Nucleus accumbens (tissue), 56 donors: ENCODE data around the gene DNHD1.

Experiments used
- DNase-seq, 56 donors: peaks; one replicate each; lab custom pipeline; 2025; lab: John Stamatoyannopoulos, UW

Gene DNHD1

DNA sequence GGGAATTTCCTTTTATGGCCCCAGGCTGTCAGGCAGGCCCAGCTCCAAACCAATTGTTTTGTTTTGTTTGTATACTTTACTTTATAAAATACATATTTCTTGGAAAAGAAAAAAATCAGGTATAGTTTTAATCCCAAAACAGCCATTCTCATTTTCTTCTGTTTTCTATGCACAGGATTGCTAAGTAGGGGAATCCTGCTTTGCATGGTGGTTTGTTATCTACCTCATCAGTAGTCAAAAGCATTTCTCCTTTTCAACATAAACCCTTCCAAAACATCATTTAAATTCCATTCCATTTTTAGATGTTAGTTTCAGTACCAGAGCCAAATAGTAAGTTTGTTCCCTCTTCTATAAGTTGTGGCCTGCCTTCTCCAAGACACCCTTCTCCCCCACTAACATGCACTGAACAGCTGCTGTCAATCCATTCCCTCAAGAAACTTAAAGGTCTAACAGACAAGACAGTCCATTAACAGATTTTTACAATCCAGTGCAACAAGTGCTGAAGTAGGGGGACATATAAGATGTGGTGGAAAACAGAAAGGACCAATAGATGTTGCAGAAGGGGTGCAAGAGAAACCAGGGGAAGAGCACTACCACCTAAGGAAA is 110.2 kb downstream of the DNHD1 start:
- DNase-seq = no peak

DNA sequence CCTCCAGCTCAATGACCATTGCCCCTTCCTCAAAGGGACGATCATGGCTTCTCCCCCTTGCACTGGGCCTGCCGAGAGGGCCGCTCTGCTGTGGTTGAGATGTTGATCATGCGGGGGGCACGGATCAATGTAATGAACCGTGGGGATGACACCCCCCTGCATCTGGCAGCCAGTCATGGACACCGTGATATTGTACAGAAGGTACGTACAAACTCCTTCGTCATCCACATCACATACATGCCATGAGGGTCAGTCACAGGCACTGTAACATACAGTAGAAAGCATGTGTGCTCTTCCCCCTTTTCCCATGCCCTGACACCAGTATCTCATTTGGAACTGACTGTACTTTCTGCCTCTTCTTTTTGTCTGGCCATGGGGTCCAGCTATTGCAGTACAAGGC is 110.9 kb downstream of the DNHD1 start:
- no peak for DNase-seq

DNA sequence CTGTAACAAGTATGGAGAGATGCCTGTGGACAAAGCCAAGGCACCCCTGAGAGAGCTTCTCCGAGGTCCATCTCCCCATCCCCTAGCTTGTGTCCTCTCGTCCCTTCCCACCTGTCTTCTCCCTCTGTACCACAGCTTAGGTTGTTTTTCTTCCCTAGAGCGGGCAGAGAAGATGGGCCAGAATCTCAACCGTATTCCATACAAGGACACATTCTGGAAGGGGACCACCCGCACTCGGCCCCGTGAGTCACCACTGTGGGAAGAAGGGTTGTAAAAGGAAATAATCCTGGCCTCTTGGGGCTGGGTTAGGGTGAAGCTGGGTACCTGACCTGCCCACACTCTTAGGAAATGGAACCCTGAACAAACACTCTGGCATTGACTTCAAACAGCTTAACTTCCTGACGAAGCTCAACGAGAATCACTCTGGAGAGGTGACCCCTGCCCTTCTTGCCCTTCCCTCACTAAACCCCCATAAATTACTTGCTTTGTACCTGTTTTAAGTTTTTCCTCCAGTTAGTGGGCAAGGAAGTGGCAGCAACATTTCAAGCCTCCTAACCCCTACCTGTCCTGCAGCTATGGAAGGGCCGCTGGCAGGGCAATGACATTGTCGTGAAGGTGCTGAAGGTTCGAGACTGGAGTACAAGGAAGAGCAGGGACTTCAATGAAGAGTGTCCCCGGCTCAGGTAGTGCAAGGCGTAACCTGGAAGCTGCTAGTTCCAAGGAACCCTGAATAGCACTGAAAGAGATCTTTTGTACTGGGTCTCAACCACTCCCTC is 111.8 kb downstream of the DNHD1 start:
- no peak for DNase-seq

DNA sequence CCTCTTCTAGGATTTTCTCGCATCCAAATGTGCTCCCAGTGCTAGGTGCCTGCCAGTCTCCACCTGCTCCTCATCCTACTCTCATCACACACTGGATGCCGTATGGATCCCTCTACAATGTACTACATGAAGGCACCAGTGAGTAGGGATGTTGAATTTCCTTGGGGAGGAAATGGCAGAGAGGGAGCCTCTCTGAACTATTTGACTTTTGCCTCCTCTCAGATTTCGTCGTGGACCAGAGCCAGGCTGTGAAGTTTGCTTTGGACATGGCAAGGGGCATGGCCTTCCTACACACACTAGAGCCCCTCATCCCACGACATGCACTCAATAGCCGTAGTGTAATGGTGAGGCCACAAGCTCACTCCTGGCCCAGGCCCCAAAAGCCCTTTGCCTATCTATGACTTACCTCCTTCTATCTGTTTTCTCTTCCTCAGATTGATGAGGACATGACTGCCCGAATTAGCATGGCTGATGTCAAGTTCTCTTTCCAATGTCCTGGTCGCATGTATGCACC is 112.5 kb downstream of the DNHD1 start:
- DNase-seq = no peak

DNA sequence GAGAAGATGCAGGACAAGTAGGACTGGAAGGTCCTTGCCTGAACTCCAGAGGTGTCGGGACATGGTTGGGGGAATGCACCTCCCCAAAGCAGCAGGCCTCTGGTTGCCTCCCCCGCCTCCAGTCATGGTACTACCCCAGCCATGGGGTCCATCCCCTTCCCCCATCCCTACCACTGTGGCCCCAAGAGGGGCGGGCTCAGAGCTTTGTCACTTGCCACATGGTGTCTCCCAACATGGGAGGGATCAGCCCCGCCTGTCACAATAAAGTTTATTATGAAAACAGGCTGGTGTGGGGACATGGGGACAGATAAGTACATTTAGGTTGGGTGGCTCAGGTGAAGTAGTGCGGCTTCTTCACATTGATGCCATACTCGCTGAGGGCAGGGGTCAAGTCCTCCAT is 113.5 kb downstream of the DNHD1 start:
- no peak for DNase-seq

DNA sequence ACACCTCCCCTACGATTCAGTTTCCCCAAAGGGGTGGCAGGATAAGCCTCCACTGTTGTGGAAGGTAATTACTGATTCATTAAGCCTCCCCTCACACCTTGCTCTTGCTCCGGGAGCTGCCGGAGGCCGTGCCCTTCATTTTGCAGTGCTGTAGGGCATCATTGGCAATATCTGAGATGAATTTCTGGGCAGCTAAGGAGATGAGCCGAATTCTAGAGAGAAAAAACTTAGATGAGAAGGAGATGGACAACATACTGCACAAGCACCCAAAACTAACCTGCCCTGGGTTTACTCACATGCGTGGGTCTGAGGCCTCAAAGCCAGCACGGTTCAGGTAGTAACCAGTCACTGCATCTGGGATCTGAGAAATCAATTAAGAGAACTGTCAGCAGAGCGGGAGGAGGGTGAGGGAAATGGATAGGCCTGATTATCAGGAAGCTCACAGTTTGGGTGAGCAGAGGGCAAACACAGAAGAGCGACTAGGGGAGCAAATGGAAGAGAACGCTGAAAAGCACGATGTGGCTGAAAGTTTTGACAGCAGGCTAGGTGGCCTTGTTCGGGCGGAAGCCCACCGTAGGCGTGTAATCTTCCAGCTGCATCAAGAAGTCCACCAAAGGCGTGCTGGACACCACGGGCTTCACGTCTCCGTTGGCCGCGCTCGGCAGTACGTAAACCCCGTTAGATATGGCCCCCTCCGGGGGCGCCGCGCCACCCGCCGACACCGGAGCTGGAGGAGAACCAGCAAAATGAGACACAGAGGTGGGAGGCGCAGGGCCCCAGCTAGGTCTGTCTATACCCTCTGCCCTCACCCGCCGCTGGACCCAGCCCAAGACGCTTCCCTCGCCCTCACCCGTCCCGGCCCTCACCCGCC is 114.2 kb downstream of the DNHD1 start:
- peak in 16 of 56 donors; percentile 19 to 80 (median 53) for DNase-seq

DNA sequence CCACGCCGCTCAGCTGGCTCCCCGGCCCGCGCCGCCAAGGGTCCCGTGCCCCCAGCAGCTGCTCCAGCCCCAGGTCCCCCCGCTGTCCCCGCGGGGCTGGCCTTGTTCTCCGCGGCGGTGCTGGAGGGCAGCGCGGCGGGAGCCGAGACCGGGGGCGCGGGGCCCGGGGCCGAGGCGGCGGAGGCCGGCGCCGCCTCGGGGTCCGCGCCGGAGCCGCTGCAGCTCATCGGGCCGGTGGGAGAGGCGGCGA is 114.8 kb downstream of the DNHD1 start:
- peak in 1 of 56 donors; percentile 55 for DNase-seq

DNA sequence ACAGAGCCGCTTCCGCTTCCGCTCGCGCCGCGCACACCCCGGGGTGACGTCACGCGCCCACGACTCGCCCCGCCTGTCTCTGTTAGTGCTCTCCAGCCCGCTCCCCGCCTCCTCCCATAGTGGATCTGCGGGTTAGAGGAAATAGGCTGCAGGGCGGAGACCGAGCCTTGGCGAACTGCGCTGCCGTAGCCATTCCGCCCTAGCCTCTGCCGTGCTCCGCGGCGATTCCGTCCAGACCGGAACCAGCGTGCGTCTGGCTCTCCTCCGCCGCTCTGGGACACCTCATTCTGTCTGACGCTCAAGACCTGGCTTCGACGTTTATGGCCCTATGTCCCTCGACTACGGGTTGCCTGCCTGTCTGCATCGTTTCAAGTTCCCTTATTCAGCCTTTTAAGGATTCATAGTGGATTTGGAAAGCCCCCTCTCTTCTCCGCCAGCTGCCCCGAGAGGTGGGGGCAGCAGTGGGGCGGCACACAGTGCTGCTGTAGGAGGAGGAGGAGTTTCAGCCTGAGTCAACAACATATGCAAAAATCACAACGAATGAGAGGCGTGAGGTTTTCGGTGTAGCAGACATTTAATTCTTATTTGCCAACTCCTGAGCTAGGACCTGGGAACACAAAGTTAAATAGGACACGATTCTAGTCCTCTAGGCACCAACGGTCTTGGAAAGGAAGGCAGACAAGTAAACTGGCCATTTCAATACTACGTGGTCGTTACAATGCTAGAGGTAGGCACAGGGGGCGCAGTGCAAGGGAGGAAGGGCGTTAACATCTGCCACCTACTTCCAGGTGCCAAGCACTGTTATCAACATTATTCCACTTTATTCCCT is 115.3 kb downstream of the DNHD1 start, which contains the start of gene TAF10:
Gene TAF10, minus strand, starts transcription at position 4 of the 829 bp plus-strand sequence. CDS start 27 bp downstream, outside the sequence.
- DNase-seq = peak; percentile 33 to 98 (median 90)

DNA sequence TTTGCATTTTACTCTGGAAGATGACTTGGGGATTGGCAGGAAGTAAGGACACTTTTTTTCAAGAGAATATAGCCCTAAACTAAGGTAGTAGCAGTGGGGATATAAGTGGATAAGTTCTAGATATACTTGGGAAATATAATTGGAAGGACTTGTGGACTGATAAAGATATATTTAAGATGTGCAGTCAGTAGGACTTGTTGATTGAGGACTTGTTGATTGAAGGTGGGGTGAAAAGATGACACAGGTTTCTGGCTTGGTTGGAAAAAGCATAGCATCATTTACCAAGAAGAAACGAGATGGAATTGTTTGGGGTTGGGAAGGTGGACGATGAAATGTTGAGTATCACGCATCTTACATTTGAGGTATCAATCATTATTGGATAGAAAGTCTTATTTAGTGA is 116.4 kb downstream of the DNHD1 start:
- no peak for DNase-seq

DNA sequence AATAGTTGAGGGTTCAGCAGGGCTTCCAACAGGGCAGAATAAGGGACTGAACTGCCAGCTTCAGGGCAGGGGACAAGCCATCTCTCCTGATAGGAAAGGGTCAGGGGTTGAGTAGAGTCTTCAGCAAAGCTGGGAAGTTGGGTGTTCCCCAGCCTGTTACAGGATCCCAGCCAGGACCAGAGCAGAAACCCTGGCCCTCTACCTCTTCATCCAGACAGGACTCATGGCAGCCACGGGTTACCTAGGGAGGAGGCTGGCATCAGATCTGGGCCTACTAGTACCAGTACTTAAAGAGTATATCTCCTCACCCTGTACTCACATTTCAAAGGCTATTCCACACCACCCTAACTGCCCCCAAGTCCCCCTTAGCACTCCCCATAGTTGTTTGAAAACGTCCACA is 117.4 kb downstream of the DNHD1 start:
- no peak for DNase-seq

DNA sequence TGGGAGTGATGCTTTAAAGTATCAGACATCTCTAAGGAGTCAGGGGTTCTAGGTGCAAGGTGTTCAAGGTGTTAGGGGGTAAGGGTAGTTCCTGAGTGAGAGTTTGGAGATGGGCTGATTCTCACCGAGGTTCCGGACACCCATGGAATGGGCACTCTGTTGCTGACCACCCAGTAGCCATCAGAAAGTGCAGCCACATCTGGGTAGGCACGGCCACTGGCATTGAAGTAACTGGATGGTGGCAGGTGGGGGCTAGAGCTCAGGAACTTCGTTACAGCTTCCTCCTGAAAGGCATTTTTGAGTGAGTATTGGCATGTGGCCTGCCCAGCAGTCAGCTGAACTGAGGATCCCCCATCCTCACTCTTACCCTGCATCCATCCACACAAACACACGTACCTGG is 118.0 kb downstream of the DNHD1 start:
- no peak for DNase-seq

DNA sequence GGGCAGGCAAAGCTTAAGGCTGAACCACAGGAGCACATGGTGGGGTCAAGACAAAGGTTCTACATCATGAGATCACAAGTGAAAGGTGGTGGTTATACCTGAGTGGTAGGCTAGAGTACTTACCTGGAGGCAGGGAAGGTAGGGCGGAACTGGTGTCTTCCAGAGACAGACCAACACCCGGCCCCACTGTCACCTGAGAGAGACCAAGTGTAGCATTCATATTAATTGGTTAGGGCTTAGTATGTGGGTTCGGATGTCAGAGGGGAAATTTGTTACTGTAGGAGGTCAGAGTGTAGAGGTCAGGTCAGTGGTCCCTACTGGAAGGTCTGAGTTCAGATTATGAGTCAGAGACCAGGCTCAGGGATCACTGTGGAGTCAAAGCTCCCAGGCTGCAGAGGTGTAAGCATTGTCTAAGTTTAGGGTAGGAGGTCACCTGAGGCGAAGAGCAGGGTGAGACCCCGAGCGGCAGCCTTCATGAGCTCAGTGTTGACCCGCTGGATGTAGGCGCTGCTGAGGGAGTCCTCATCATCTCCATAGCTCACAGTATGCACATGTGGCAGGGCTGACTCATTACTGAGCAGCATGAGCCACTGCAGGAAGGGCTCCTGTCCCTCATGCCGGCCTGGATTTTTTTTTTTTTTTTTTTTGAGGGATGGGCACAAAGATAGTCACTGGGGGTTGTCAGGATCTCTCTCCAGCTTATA is 119.0 kb downstream of the DNHD1 start:
- DNase-seq = no peak

DNA sequence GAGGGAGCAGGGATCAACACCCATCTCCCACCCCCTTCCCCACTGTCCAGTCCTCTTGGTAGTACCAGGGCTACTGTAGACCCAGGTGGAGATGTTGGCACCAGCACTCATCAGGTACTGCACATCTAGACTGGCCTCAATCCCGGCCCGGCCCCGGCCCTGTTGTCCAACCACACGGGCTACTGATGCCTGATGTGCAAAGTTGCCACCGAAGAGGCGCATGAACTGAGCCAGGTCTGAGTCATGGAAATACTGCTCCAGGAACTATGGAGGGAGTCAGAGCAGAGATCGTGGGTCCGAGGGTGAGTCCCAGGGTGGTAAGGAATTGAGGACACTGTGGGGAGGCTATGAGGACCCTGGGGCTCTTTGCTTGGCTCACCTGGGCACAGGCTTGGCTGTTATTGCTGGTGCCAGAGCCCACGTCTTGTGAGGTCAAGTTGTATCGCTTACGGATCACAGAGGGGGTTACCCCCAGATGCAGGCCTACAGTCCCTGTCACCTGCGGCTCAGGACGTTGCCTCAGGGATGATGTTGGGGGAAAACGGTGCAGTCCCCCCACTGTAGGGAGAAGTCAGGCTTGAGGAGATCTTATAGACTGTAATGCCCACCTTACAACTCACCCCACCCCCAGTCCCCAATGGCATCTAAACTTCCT is 119.6 kb downstream of the DNHD1 start:
- DNase-seq = no peak

DNA sequence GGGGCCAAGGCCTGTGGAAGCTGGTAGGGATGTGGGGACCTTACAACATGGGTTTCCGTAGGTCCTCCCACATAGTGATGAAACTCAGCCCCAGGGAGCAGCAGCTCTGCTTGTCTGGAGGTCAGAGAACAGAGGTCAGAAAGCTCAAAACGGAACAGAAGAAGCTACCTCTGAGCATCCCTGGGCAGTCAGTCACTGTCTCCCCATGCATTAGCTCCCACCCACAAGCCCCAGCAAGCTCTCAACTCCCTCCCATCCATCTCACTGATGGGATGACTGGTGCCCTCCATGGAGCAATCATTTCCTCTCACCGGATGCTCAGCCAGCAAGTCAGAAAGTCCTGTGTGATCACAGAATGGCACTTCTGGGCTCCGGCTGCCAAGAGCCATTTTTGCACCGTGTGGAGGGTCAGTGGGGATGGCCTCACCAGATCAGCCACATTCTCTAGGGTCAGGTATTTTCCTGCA is 120.3 kb downstream of the DNHD1 start:
- no peak for DNase-seq

DNA sequence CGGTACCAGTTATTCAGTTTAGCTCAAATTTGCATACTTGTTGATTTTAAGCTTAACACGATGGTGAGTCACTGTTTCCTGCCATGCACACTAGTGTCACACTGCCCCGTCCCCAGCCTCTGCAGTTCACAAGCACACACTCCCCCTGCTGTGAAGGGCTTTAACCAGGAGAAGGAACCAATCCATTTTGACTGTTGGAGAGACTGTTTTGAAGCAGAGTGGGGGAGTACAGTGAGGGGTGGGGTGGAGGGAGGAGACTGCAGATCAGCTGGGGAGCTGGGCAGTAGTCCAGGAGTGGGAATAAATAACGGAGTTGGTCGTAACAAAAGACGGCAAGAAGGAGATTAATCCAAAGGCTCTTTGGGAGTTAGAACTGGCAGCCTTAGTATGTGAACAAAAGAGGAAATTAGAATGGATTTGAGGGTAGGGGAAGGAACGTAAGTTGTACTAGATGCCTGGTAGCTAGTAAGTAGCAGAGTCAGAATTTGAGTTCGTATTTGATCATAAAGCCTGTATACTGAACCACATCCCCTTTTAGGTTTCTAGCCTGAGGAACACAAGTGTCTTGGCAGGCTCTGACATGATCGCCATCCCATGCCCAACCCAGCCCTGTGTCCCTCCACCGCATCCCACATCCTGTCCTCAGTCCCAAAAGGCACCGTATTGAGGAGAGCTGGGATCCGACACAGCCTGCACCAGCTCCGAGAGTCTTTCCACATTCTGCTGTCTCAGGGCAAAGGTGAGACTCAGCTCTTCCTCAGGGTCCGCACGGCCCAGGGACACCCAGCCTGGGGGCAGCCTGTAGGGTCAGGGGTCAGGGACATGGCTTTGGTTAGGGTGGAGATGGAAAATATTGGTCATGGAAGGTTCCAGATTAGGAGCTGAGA is 121.3 kb downstream of the DNHD1 start:
- DNase-seq = peak in 42 of 56 donors; percentile 15 to 84 (median 44)

DNA sequence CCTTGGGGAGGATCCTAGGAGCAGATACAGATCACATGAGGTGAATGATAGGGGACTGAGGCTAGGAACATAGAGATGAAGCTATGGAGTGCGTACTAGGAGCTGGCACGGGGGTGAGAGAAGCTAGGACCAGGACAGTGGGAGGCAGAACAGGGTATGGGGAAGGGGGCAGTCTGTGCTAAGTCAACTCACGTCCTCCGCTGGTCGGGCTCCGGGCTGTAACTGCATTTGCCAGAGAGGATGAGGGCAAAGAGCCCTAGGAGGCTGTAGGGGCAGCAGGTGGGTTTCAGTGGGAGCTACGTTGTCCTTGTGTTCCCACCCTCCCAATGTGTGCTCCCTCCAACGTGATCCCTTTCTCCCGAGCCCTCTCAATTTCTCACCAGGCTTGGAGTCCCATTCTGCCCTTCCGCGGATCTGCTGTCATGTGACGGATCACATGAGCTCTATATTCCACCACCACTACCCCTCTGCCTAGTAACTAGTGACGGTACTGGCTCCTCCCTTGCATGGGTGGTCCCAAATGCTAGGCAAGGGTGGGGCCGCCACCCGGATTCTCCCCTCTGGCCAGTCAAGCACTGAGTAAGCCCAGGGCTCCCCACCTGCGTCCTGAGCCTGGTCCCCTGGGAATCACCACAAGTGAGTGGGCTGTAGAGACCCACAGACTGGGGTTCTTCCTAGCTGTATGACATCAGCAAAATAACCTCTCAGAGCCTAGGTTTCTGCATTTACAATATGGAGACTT is 122.1 kb downstream of the DNHD1 start, which contains the start of gene TPP1:
Gene TPP1, minus strand, starts transcription at position 419 of the 742 bp plus-strand sequence. Its CDS starts 22 bp downstream, at position 397.
- DNase-seq = peak; percentile 50 to 98 (median 92)

DNA sequence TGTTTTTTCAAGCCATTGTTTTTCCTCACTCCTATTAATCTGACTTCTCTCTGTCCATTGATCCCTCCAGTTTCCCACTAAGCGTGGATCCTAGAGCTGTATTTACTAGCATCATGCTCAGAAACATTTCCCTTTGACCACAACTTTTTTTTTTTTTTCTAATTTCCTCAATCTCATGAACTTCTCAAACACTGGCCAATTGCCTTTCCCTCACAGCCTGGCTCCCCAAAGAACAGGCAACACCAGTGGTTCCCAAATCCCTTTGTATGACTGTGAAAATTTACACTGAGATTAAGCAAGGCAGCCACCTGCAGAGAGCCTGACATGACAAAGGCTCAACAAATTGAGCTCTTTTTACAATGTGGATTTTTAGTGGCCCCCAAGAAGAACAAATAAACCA is 123.6 kb downstream of the DNHD1 start:
- no peak for DNase-seq
